ENCODE results near the gene CAPN7. TPM values are rescaled to one million over a fixed set of nuclear protein-coding genes. Genes with fewer than 3 reads are reported as not detected.

Gene CAPN7
- total RNA-seq, 2 donors from 2014 or later: 38.1 to 40.5 TPM

GRCh38 chr3:15272426-15273196 is 66.6 kb downstream of the CAPN7 start:
- no peak for TF ChIP-seq CTCF (IDR thresholded peaks at IDR 0.05)
- no peak for TF ChIP-seq POLR2A (IDR thresholded peaks at IDR 0.05)
- Histone ChIP-seq H3K4me1 (no peaks in the 10 kb centered on the region), H3K27ac (peak overlapping the region in 1 of 4 donors; percentile 55), H3K36me3 (replicated peaks in 1 of 2; ENCODE audit: insufficient read depth in 1 of 2, low read depth in 2 of 2) (no peaks in the 10 kb centered on the region), H3K27me3 (no peaks in the 10 kb centered on the region), H3K4me3 (no peak overlapping the region), H3K9me3 (no peaks in the 10 kb centered on the region)
- 65 to 72% methylated on average over 5 to 7 of the region's 7 CpGs for WGBS, 2 donors
- ATAC-seq: no peak
- intact Hi-C loops (cut with DNase I): loop anchor here (10.0 kb wide), 1 partner anchor 62 kb away; the partner anchor contains the start of gene SH3BP5
- no peak for DNase-seq

DNA sequence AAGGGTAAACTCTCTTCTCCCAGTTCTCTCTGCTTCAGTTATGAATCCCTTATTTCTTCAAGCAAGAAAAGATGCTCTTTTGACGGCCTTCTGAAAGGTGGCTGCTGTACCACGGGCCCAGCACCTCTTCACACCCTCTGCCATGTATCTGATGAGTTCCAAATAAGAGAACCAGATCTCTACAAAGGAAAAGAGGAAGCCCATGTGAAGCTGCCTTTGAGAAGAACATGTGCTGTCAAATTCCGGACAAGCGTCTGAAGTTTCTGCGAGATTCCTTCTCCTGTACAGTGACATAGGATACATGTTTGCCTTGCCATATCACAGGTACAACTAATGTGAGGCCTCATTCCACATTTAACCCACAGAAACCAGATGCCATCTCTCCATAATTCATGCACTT is 67.2 kb downstream of the CAPN7 start:
- no peak overlapping the region for H3K4me3 ChIP-seq
- peak in 1 of 4 donors; percentile 20 for DNase-seq
- no peaks in the 10 kb centered on the region for H3K4me1 ChIP-seq
- H3K27ac ChIP-seq: no peak overlapping the region
- intact Hi-C loops (cut with DNase I): loop anchor here (10.0 kb wide), 1 partner anchor 62 kb away; the partner anchor contains the start of gene SH3BP5
- no peaks in the 10 kb centered on the region for H3K9me3 ChIP-seq
- 79 to 83% methylated on average over 5 of the region's 5 CpGs for WGBS, 2 donors
- no peaks in the 10 kb centered on the region for H3K27me3 ChIP-seq
- TF ChIP-seq CTCF (IDR thresholded peaks at IDR 0.05) (no peak), POLR2A (IDR thresholded peaks at IDR 0.05) (no peak)
- no peaks in the 10 kb centered on the region for H3K36me3 ChIP-seq (replicated peaks in 1 of 2; ENCODE audit: insufficient read depth in 1 of 2, low read depth in 2 of 2)
- no peak for ATAC-seq

DNA sequence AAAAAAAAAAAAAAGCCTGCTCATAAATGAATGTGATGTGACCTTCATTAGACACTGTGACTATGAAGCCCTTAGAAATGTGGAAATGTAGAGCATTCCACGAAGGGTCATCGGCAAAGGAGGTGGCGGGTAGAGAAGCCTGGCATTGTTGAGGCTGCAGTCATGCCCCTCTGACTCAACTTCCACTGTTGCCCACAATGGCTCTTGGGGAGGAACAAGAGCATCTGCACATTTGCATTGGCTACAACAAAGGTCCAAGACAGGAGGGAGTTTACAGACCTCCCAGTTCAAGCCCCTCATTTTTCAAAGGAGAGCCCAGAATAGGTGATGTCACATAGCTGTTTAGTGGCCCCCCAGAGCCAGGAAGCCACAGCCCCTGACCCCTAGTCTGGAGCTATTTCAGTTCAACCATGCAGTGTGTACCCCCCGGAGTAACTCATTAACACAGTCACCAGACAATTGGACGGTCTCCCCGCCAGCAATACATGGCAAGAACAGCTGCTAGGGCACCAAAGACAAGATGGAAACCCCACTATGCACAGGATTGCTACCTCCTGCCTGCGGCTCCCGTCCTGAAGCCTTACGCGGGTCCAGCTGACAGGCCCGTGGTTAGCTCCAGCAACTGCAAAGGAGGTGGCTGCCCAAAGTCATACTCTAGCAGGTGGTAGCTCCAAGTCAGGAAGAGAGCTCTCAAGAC is 70.1 kb downstream of the CAPN7 start:
- Histone ChIP-seq H3K27me3 (no peaks in the 10 kb centered on the region), H3K4me1 (no peaks in the 10 kb centered on the region), H3K9me3 (no peaks in the 10 kb centered on the region), H3K27ac (no peak overlapping the region), H3K4me3 (no peak overlapping the region), H3K36me3 (replicated peaks in 1 of 2; ENCODE audit: insufficient read depth in 1 of 2, low read depth in 2 of 2) (no peaks in the 10 kb centered on the region)
- DNase-seq (no peak), ATAC-seq (no peak)
- intact Hi-C loops (cut with DNase I): loop anchor here (10.0 kb wide), 1 partner anchor 59 kb away; the partner anchor contains the start of gene SH3BP5
- TF ChIP-seq CTCF (IDR thresholded peaks at IDR 0.05) (no peak), POLR2A (IDR thresholded peaks at IDR 0.05) (no peak)
- 88 to 91% methylated on average over 11 of the region's 11 CpGs for WGBS, 2 donors

GRCh38 chr3:15277861-15278500 is 71.9 kb downstream of the CAPN7 start:
- 69 to 72% methylated on average over 13 of the region's 13 CpGs for WGBS, 2 donors
- ATAC-seq (no peak), DNase-seq (no peak)
- H3K4me3 ChIP-seq: no peak overlapping the region
- H3K27ac ChIP-seq: no peak overlapping the region
- TF ChIP-seq CTCF (IDR thresholded peaks at IDR 0.05) (no peak), POLR2A (IDR thresholded peaks at IDR 0.05) (no peak)
- no peaks in the 10 kb centered on the region for H3K27me3 ChIP-seq
- no peaks in the 10 kb centered on the region for H3K4me1 ChIP-seq
- H3K9me3 ChIP-seq: no peaks in the 10 kb centered on the region
- no peaks in the 10 kb centered on the region for H3K36me3 ChIP-seq (replicated peaks in 1 of 2; ENCODE audit: insufficient read depth in 1 of 2, low read depth in 2 of 2)
- intact Hi-C loops (cut with DNase I): loop anchor here (10.0 kb wide), 1 partner anchor 57 kb away; the partner anchor contains the start of gene SH3BP5

Data from body of pancreas (tissue), 4 donors.